HAP-1 (cell line): ENCODE results near the gene COMTD1.

Experiments
- DNase-seq, 2 experiments: peaks; one replicate each; pipeline ENCODE4 v3.0.0-alpha.2; 2016 to 2020; ENCODE audit warnings: low spot score in 2 of 2
- H3K27me3 ChIP-seq: fragments of 250-450 bp; sonication (Bioruptor Pico); 2 replicates; pipeline ENCODE4 v1.5.1; 2020; ENCODE audit warnings: low read depth, mild to moderate bottlenecking, moderate library complexity
- H3K36me3 ChIP-seq: fragments of 250-450 bp; sonication (Bioruptor Pico); replicated peaks from 2 replicates; pipeline ENCODE4 v1.5.1; 2020; ENCODE audit warnings: mild to moderate bottlenecking
- H3K4me1 ChIP-seq: fragments of 250-450 bp; sonication (Bioruptor Pico); 2 replicates; pipeline ENCODE4 v1.5.1; 2020; ENCODE audit warnings: mild to moderate bottlenecking
- H3K4me3 ChIP-seq: fragments of 250-450 bp; sonication (Bioruptor Pico); 2 replicates; pipeline ENCODE4 v1.5.1; 2020; ENCODE audit warnings: mild to moderate bottlenecking, moderate library complexity
- H3K9me3 ChIP-seq: fragments of 250-450 bp; sonication (Bioruptor Pico); 2 replicates; pipeline ENCODE4 v1.5.1; 2020; ENCODE audit warnings: mild to moderate bottlenecking, moderate library complexity
- in situ Hi-C: fragments of 300-500 bp; cut with MboI; formaldehyde crosslinking; loops from 3 replicates; pipeline ENCODE4 v1.14.3; 2020; ENCODE audit warnings: low sequenced_read_pairs, inconsistent platforms, mixed read lengths

COMTD1 gene

GRCh38 chr10:75235375-75236177 is at the start of gene COMTD1:
Gene COMTD1, minus strand, starts transcription at chr10:75235957. Its CDS starts 29 bp downstream, at chr10:75235928.
- H3K4me3 ChIP-seq = peak within 1 kb of the TSS; percentile 63
- in situ Hi-C loops = loop anchor here (10.0 kb wide), 1 partner anchor 971 kb away; no protein-coding TSS in a partner anchor
- DNase-seq = peak; percentile 93 to 97

GRCh38 chr10:75283671-75284470 is 48.1 kb upstream of the COMTD1 start:
- H3K4me3 ChIP-seq = no peak overlapping the region
- DNase-seq = no peak
- H3K9me3 ChIP-seq = no peaks in the 10 kb centered on the region
- H3K36me3 ChIP-seq = no peaks in the 10 kb centered on the region
- peaks cover 4% of the 10 kb centered on the region; the same call in 1 of the 2 replicates for H3K27me3 ChIP-seq
- in situ Hi-C loops = no loop called here
- H3K4me1 ChIP-seq = no peaks in the 10 kb centered on the region

More at GRCh38 chr10:75235375-75236177, at the start of gene COMTD1:
- peaks cover 10% of the 10 kb centered on the region for H3K4me1 ChIP-seq
- H3K9me3 ChIP-seq = no peaks in the 10 kb centered on the region
- peaks cover 31% of the 10 kb centered on the region for H3K36me3 ChIP-seq
- H3K27me3 ChIP-seq = no peaks in the 10 kb centered on the region

GRCh38 chr10:75283078-75283670 is 47.4 kb upstream of the COMTD1 start:
- H3K27me3 ChIP-seq = peaks cover 4% of the 10 kb centered on the region; the same call in 1 of the 2 replicates
- in situ Hi-C loops = no loop called here
- H3K4me1 ChIP-seq = no peaks in the 10 kb centered on the region
- H3K36me3 ChIP-seq = no peaks in the 10 kb centered on the region
- H3K9me3 ChIP-seq = no peaks in the 10 kb centered on the region
- no peak for DNase-seq
- H3K4me3 ChIP-seq = no peak overlapping the region

GRCh38 chr10:75281974-75282373 is 46.2 kb upstream of the COMTD1 start:
- Histone ChIP-seq H3K9me3 (no peaks in the 10 kb centered on the region), H3K4me1 (no peaks in the 10 kb centered on the region), H3K4me3 (no peak overlapping the region), H3K36me3 (no peaks in the 10 kb centered on the region), H3K27me3 (peaks cover 4% of the 10 kb centered on the region; the same call in 1 of the 2 replicates)
- DNase-seq = no peak
- in situ Hi-C loops = no loop called here

GRCh38 chr10:75280236-75280635 is 44.5 kb upstream of the COMTD1 start:
- H3K27me3 ChIP-seq = peaks cover 4% of the 10 kb centered on the region; the same call in 1 of the 2 replicates
- H3K4me1 ChIP-seq = no peaks in the 10 kb centered on the region
- DNase-seq = no peak
- H3K36me3 ChIP-seq = no peaks in the 10 kb centered on the region
- in situ Hi-C loops = no loop called here
- H3K4me3 ChIP-seq = no peak overlapping the region
- H3K9me3 ChIP-seq = no peaks in the 10 kb centered on the region

GRCh38 chr10:75276069-75276872 is 40.5 kb upstream of the COMTD1 start:
- Histone ChIP-seq H3K4me1 (no peaks in the 10 kb centered on the region), H3K4me3 (no peak overlapping the region), H3K9me3 (no peaks in the 10 kb centered on the region), H3K27me3 (no peaks in the 10 kb centered on the region; the same call in 1 of the 2 replicates), H3K36me3 (no peaks in the 10 kb centered on the region)
- in situ Hi-C loops = no loop called here
- no peak for DNase-seq

GRCh38 chr10:75272896-75273295 is 37.1 kb upstream of the COMTD1 start:
- DNase-seq = no peak
- Histone ChIP-seq H3K9me3 (no peaks in the 10 kb centered on the region), H3K27me3 (no peaks in the 10 kb centered on the region), H3K4me1 (no peaks in the 10 kb centered on the region), H3K4me3 (no peak overlapping the region), H3K36me3 (no peaks in the 10 kb centered on the region)
- in situ Hi-C loops = no loop called here

GRCh38 chr10:75272094-75272493 is 36.3 kb upstream of the COMTD1 start:
- in situ Hi-C loops = no loop called here
- Histone ChIP-seq H3K27me3 (no peaks in the 10 kb centered on the region), H3K4me3 (no peak overlapping the region)

GRCh38 chr10:75269605-75270004 is 33.8 kb upstream of the COMTD1 start:
- Histone ChIP-seq H3K9me3 (no peaks in the 10 kb centered on the region), H3K4me3 (no peak overlapping the region), H3K4me1 (no peaks in the 10 kb centered on the region), H3K27me3 (no peaks in the 10 kb centered on the region), H3K36me3 (no peaks in the 10 kb centered on the region)
- in situ Hi-C loops = no loop called here
- no peak for DNase-seq

More at GRCh38 chr10:75272094-75272493, 36.3 kb upstream of the COMTD1 start:
- no peaks in the 10 kb centered on the region for H3K36me3 ChIP-seq
- no peaks in the 10 kb centered on the region for H3K4me1 ChIP-seq
- no peak for DNase-seq
- H3K9me3 ChIP-seq = no peaks in the 10 kb centered on the region

- Histone ChIP-seq H3K9me3 (no peaks in the 10 kb centered on the region), H3K36me3 (no peaks in the 10 kb centered on the region), H3K4me1 (no peaks in the 10 kb centered on the region), H3K4me3 (no peak overlapping the region), H3K27me3 (no peaks in the 10 kb centered on the region)
- in situ Hi-C loops = no loop called here
- DNase-seq = no peak
These were observed 31.2 kb upstream of the COMTD1 start for GRCh38 chr10:75266945-75267344.

- Histone ChIP-seq H3K27me3 (no peaks in the 10 kb centered on the region), H3K36me3 (no peaks in the 10 kb centered on the region), H3K4me1 (no peaks in the 10 kb centered on the region), H3K4me3 (no peak overlapping the region), H3K9me3 (no peaks in the 10 kb centered on the region)
- in situ Hi-C loops = no loop called here
- DNase-seq = no peak
These were observed 30.1 kb upstream of the COMTD1 start for GRCh38 chr10:75265856-75266255.

- H3K4me3 ChIP-seq = no peak overlapping the region
- DNase-seq = no peak
- no peaks in the 10 kb centered on the region for H3K9me3 ChIP-seq
- in situ Hi-C loops = no loop called here
- no peaks in the 10 kb centered on the region for H3K4me1 ChIP-seq
- H3K36me3 ChIP-seq = no peaks in the 10 kb centered on the region
- H3K27me3 ChIP-seq = no peaks in the 10 kb centered on the region
These were observed 28.0 kb upstream of the COMTD1 start for GRCh38 chr10:75263806-75264205.
